IMR-90 (cell line): ENCODE measurements around the gene CA7. TPM values are rescaled to one million over a fixed set of nuclear protein-coding genes. Genes with fewer than 3 reads are reported as not detected.

Experiments used
- ATAC-seq: fragments of 200-7000 bp; cut with Tn5 transposase; 2 replicates; pipeline ENCODE4 v1.9.1; 2020; ENCODE audit warnings: low read depth, mild to moderate bottlenecking, moderate library complexity
- BruUV-seq: library from RNA; stranded (reverse); fragments of 400-500 nt; replicated peaks from 2 replicates; lab custom pipeline; 2021; lab: Mats Ljungman, UMichigan
- CTCF ChIA-PET: fragments of 300-600 bp; formaldehyde crosslinking; extraction: SDS; loops from one replicate; lab custom pipeline; 2021; ENCODE audit warnings: antibody characterized with exemption; lab: Yijun Ruan, JAX
- POLR2A ChIA-PET: fragments of 300-600 bp; sonication (Branson Sonifier 250); formaldehyde crosslinking; loops from one replicate; lab custom pipeline; 2022; ENCODE audit warnings: antibody characterized with exemption; ENCODE audit not compliant: unreplicated experiment; lab: Charles Lee
- DNase-seq: peaks from one replicate; pipeline ENCODE4 v3.0.0; 2013
- H2AFZ ChIP-seq: replicated peaks from 2 replicates; pipeline ENCODE3; 2013; ENCODE audit warnings: low read length, mild to moderate bottlenecking; ENCODE audit not compliant: poor library complexity
- H2AK5ac ChIP-seq: 2 replicates; pipeline ENCODE4 v1.6.1; 2013; ENCODE audit warnings: low read depth, low read length, inconsistent platforms
- H2AK9ac ChIP-seq: replicated peaks from 2 replicates; pipeline ENCODE3; 2013; ENCODE audit warnings: mild to moderate bottlenecking, low read depth, low read length, moderate library complexity; ENCODE audit not compliant: poor library complexity
- H2BK120ac ChIP-seq: 2 replicates; pipeline ENCODE4 v1.6.1; 2013; ENCODE audit warnings: low read depth, low read length, inconsistent platforms
- H2BK15ac ChIP-seq: 3 replicates; pipeline ENCODE4 v1.6.1; 2013; ENCODE audit warnings: low read depth, low read length, inconsistent platforms
- H2BK20ac ChIP-seq: 2 replicates; pipeline ENCODE4 v1.6.1; 2013; ENCODE audit warnings: low read depth, mild to moderate bottlenecking, inconsistent platforms, low read length, moderate library complexity
- H2BK5ac ChIP-seq: 2 replicates; pipeline ENCODE4 v1.6.1; 2013; ENCODE audit warnings: mild to moderate bottlenecking, low read depth, low read length, inconsistent platforms; ENCODE audit not compliant: poor library complexity, severe bottlenecking
- H3K14ac ChIP-seq: replicated peaks from 2 replicates; pipeline ENCODE4 v1.6.1; 2013; ENCODE audit warnings: low read depth, low read length, inconsistent platforms
- H3K18ac ChIP-seq: 2 replicates; pipeline ENCODE4 v1.6.1; 2013; ENCODE audit warnings: low read depth, low read length, control low read depth
- H3K23ac ChIP-seq: 2 replicates; pipeline ENCODE4 v1.6.1; 2013; ENCODE audit warnings: low read depth, low read length, inconsistent platforms
- H3K27ac ChIP-seq: 2 replicates; pipeline ENCODE4 v1.5.1; 2013; ENCODE audit warnings: mild to moderate bottlenecking, control low read depth, low read length; ENCODE audit not compliant: insufficient read depth
- H3K27me3 ChIP-seq: 2 replicates; pipeline ENCODE4 v1.6.1; 2013; ENCODE audit warnings: low read length; ENCODE audit not compliant: control insufficient read depth, insufficient read depth
- H3K36me3 ChIP-seq: 2 replicates; pipeline ENCODE4 v1.6.1; 2013; ENCODE audit warnings: low read length, mixed read lengths; ENCODE audit not compliant: control insufficient read depth, insufficient read depth
- H3K4ac ChIP-seq: 2 replicates; pipeline ENCODE4 v1.6.1; 2013; ENCODE audit warnings: low read depth, low read length, inconsistent platforms
- H3K4me1 ChIP-seq: 2 replicates; pipeline ENCODE4 v1.6.1; 2013; ENCODE audit warnings: low read length, mixed read lengths; ENCODE audit not compliant: control insufficient read depth, insufficient read depth
- H3K4me2 ChIP-seq: 2 replicates; pipeline ENCODE4 v1.6.1; 2013; ENCODE audit warnings: low read depth, mild to moderate bottlenecking, control low read depth, low read length, moderate library complexity
- H3K4me3 ChIP-seq: 2 replicates; pipeline ENCODE4 v1.5.1; 2013; ENCODE audit warnings: low read depth, mild to moderate bottlenecking, control low read depth, low read length, moderate library complexity; ENCODE audit not compliant: insufficient read depth
- H3K56ac ChIP-seq: 2 replicates; pipeline ENCODE4 v1.6.1; 2013; ENCODE audit warnings: low read length, inconsistent platforms; ENCODE audit not compliant: insufficient read depth; ENCODE audit errors: extremely low read depth
- H3K79me1 ChIP-seq, 2 experiments: 2 replicates each; pipeline ENCODE4 v1.6.1; 2013; ENCODE audit warnings: low read length in 2 of 2, inconsistent platforms in 1 of 2, low read depth in 1 of 2
- H3K9ac ChIP-seq: 2 replicates; pipeline ENCODE4 v1.6.1; 2013; ENCODE audit warnings: low read depth, low read length, control low read depth
- H3K9me1 ChIP-seq: 2 replicates; pipeline ENCODE4 v1.6.1; 2013; ENCODE audit warnings: low read length, inconsistent platforms; ENCODE audit not compliant: insufficient read depth
- H3K9me3 ChIP-seq: 2 replicates; pipeline ENCODE4 v1.6.1; 2013; ENCODE audit warnings: low read length; ENCODE audit not compliant: control insufficient read depth, insufficient read depth
- H4K20me1 ChIP-seq: 2 replicates; pipeline ENCODE4 v1.6.1; 2013; ENCODE audit warnings: low read length, inconsistent platforms; ENCODE audit not compliant: insufficient read depth
- H4K5ac ChIP-seq: 2 replicates; pipeline ENCODE4 v1.6.1; 2013; ENCODE audit warnings: mild to moderate bottlenecking, low read depth, low read length, control low read depth
- H4K8ac ChIP-seq, 2 experiments: 2 replicates each; pipeline ENCODE4 v1.6.1; 2013; ENCODE audit warnings: low read depth in 2 of 2, low read length in 2 of 2, control low read depth in 1 of 2, inconsistent platforms in 1 of 2
- H4K91ac ChIP-seq: 2 replicates; pipeline ENCODE4 v1.6.1; 2013; ENCODE audit warnings: low read depth, low read length, inconsistent platforms; ENCODE audit not compliant: insufficient read depth
- BHLHE40 ChIP-seq: fragments of 150-350 bp; IDR thresholded peaks from 2 replicates; pipeline ENCODE4 v1.6.1; 2016; ENCODE audit warnings: mild to moderate bottlenecking, low read depth, low read length
- CEBPB ChIP-seq: IDR thresholded peaks from 2 replicates; pipeline ENCODE4 v1.6.1; 2012; ENCODE audit warnings: low read depth, low read length, improper control_type of control experiment
- CHD1 ChIP-seq: IDR thresholded peaks from 2 replicates; pipeline ENCODE4 v1.6.1; 2012; ENCODE audit warnings: low read depth, low read length, improper control_type of control experiment
- CTCF ChIP-seq: conservative IDR thresholded peaks from 2 replicates; pipeline ENCODE4 v1.5.1; 2012; ENCODE audit warnings: mild to moderate bottlenecking, low read depth, low read length, improper control_type of control experiment
- ELK1 ChIP-seq: fragments of 150-350 bp; IDR thresholded peaks from 2 replicates; pipeline ENCODE4 v1.6.1; 2016; ENCODE audit warnings: low read depth, mild to moderate bottlenecking, low read length, moderate library complexity, borderline replicate concordance
- FOS ChIP-seq: fragments of 150-350 bp; IDR thresholded peaks from 2 replicates; pipeline ENCODE4 v1.6.1; 2016; ENCODE audit warnings: low read depth, low read length
- MAFK ChIP-seq: IDR thresholded peaks from 2 replicates; pipeline ENCODE4 v1.6.1; 2012; ENCODE audit warnings: low read depth, low read length, improper control_type of control experiment
- MAZ ChIP-seq: IDR thresholded peaks from 2 replicates; pipeline ENCODE4 v1.6.1; 2012; ENCODE audit warnings: low read depth, mild to moderate bottlenecking, low read length, improper control_type of control experiment, moderate library complexity, borderline replicate concordance
- MXI1 ChIP-seq: IDR thresholded peaks from 2 replicates; pipeline ENCODE4 v1.6.1; 2012; ENCODE audit warnings: low read depth, mild to moderate bottlenecking, low read length, moderate library complexity, borderline replicate concordance
- NFE2L2 ChIP-seq: fragments of 150-350 bp; IDR thresholded peaks from 2 replicates; pipeline ENCODE4 v1.6.1; 2016; ENCODE audit warnings: low read depth, mild to moderate bottlenecking, low read length
- POLR2A ChIP-seq: IDR thresholded peaks from 2 replicates; pipeline ENCODE4 v1.6.1; 2012; ENCODE audit warnings: mild to moderate bottlenecking, low read depth, low read length
- RAD21 ChIP-seq: IDR thresholded peaks from 2 replicates; pipeline ENCODE4 v1.6.1; 2012; ENCODE audit warnings: low read length, improper control_type of control experiment
- RCOR1 ChIP-seq: IDR thresholded peaks from 2 replicates; pipeline ENCODE4 v1.6.1; 2012; ENCODE audit warnings: mild to moderate bottlenecking, low read length, improper control_type of control experiment; ENCODE audit not compliant: insufficient replicate concordance
- RFX5 ChIP-seq: IDR thresholded peaks from 2 replicates; pipeline ENCODE4 v1.8.0; 2012; ENCODE audit warnings: low read depth, mild to moderate bottlenecking, low read length, moderate library complexity
- SMC3 ChIP-seq: fragments of 150-350 bp; IDR thresholded peaks from 2 replicates; pipeline ENCODE4 v1.6.1; 2016; ENCODE audit warnings: low read depth, mild to moderate bottlenecking, antibody characterized with exemption, low read length, moderate library complexity
- USF2 ChIP-seq: fragments of 150-350 bp; IDR thresholded peaks from 2 replicates; pipeline ENCODE4 v1.6.1; 2017; ENCODE audit warnings: mild to moderate bottlenecking, antibody characterized with exemption, low read length, low read depth
- WGBS, 2 experiments: methylation state at CpG; one replicate each; pipeline versions ENCODE4 v1.1.5 to v1.1.7; 2013; ENCODE audit warnings: missing lambda C conversion rate in 2 of 2; ENCODE audit not compliant: insufficient read length in 1 of 2; ENCODE audit errors: extremely low coverage in 2 of 2; 5-methylcytosine and 5-hydroxymethylcytosine counted together
- dilution Hi-C: fragments of 300-500 bp; cut with HindIII; formaldehyde crosslinking; loops from one replicate; pipeline ENCODE4 v1.14.3; 2018; ENCODE audit warnings: low sequenced_read_pairs; ENCODE audit not compliant: unreplicated experiment
- in situ Hi-C: fragments of 300-500 bp; cut with MboI; formaldehyde crosslinking; loops from 3 replicates; pipeline ENCODE4 v1.14.3; 2019; ENCODE audit warnings: low sequenced_read_pairs, inconsistent platforms, mixed read lengths
- intact Hi-C: fragments of 100-400 bp; cut with micrococcal nuclease; formaldehyde crosslinking; loops from 2 replicates; pipeline ENCODE4 v1.10.0; 2022
- polyA plus RNA-seq, 3 experiments: library from polyadenylated mRNA; depleted of rRNA; stranded (reverse); fragments of >200 nt; gene quantifications; 2 replicates each; pipeline ENCODE4 v1.2.3, GENCODE V29; 2012; ENCODE audit warnings: low replicate concordance in 1 of 3
- total RNA-seq: library from RNA; depleted of rRNA; stranded (reverse); fragments of >200 nt; gene quantifications from 2 replicates; pipeline ENCODE4 v1.2.3, GENCODE V29; 2012

CA7 gene
- total and polyA plus RNA-seq, 2 of the 4 experiments (the other 2 are of a cell fraction): not detected

GRCh38 chr16:66845791-66846221 is 1.6 kb downstream of the CA7 start:
- Histone ChIP-seq H3K18ac (no peak overlapping the region), H4K5ac (no peak overlapping the region), H2BK20ac (no peak overlapping the region), H4K91ac (no peak overlapping the region), H2BK120ac (no peak overlapping the region), H3K79me1 (no peaks in the 10 kb centered on the region), H2BK15ac (no peak overlapping the region), H3K27ac (no peak overlapping the region), H2AK5ac (no peak overlapping the region), H3K23ac (no peak overlapping the region), H2AFZ (no peak overlapping the region), H3K4ac (no peak overlapping the region), H3K36me3 (no peaks in the 10 kb centered on the region), H3K9ac (no peak overlapping the region), H4K20me1 (no peaks in the 10 kb centered on the region), H3K56ac (no peak overlapping the region), H2BK5ac (no peak overlapping the region), H2AK9ac (no peak overlapping the region), H4K8ac (no peak overlapping the region), H3K4me3 (no peak overlapping the region), H3K14ac (no peak overlapping the region), H3K9me3 (no peaks in the 10 kb centered on the region), H3K9me1 (0 out of 2 replicates have a peak, but pooled peaks cover 3% of the 10 kb centered on the region), H3K27me3 (peaks cover 86% of the 10 kb centered on the region), H3K4me2 (no peak overlapping the region), H3K4me1 (no peaks in the 10 kb centered on the region; the same call in 1 of the 2 replicates)
- POLR2A ChIA-PET: no interaction called here
- no TSS peak for BruUV-seq
- in situ Hi-C loops (no loop called here), dilution Hi-C loops (no loop called here), intact Hi-C loops (no loop called here)
- no peak for ATAC-seq
- no peak for DNase-seq
- 34% methylated on average over 8 of the region's 9 CpGs; no CpG with 5 or more reads in 1 of the 2 experiments for WGBS, 2 experiments
- TF ChIP-seq ELK1 (no peak), BHLHE40 (no peak), MXI1 (no peak), SMC3 (no peak), FOS (no peak), POLR2A (no peak), CTCF (no peak), NFE2L2 (no peak), CEBPB (no peak), RAD21 (no peak), RFX5 (no peak), MAFK (no peak), RCOR1 (no peak), MAZ (no peak), CHD1 (no peak), USF2 (no peak)
- CTCF ChIA-PET: interaction anchor here (0.6 to 1.6 kb wide), 2 partner anchors 15 to 1744 kb away, joined by 3 to 8 read pairs; partner anchors contain the start of gene NAE1
